Esophagus muscularis mucosa (tissue), 4 donors: Measurements from ENCODE around the gene ARID2. TPM values are rescaled to one million over a fixed set of nuclear protein-coding genes. Genes with fewer than 3 reads are reported as not detected.

Source experiments
- DNase-seq: peaks from one replicate; pipeline ENCODE4 v3.0.0-alpha.2; 2017; ENCODE audit errors: extremely low spot score
- H3K27ac ChIP-seq, 4 donors: fragments of 200-600 bp; sonication (generic); replicated peaks in 1 of 4; 1 replicate in 3 of 4; 2 replicates in 1 of 4; pipeline ENCODE4 v1.5.1; 2016 to 2019; ENCODE audit warnings: mild to moderate bottlenecking in 1 of 4
- H3K27me3 ChIP-seq, 4 donors: fragments of 200-600 bp; sonication (generic); one replicate each; pipeline versions ENCODE4 v1.5.1 to v1.6.0; 2016 to 2019
- H3K36me3 ChIP-seq, 4 donors: fragments of 200-600 bp; sonication (generic); one replicate each; pipeline ENCODE4 v1.5.1; 2016 to 2019
- H3K4me1 ChIP-seq, 4 donors: fragments of 200-600 bp; sonication (generic); one replicate each; pipeline ENCODE4 v1.5.1; 2016 to 2019
- H3K4me3 ChIP-seq, 4 donors: fragments of 200-600 bp; sonication (generic); 1 replicate in 2 of 4; 2 replicates in 2 of 4; pipeline ENCODE4 v1.5.1; 2016 to 2019; ENCODE audit warnings: mild to moderate bottlenecking in 4 of 4, moderate library complexity in 1 of 4
- H3K9me3 ChIP-seq, 4 donors: fragments of 200-600 bp; sonication (generic); 1 replicate in 3 of 4; 2 replicates in 1 of 4; pipeline ENCODE4 v1.5.1; 2016 to 2019
- EP300 ChIP-seq: sonication (generic); formaldehyde crosslinking; IDR thresholded peaks from one replicate; pipeline ENCODE4 v1.6.1; 2017; ENCODE audit warnings: antibody characterized with exemption
- POLR2A ChIP-seq: fragments of 450-650 bp; IDR thresholded peaks from one replicate; pipeline ENCODE4 v1.6.1; 2017; ENCODE audit warnings: antibody characterized with exemption, moderate library complexity, mild to moderate bottlenecking, low read depth
- POLR2AphosphoS5 ChIP-seq, 2 donors: sonication (generic); formaldehyde crosslinking; IDR thresholded peaks; one replicate each; pipeline ENCODE4 v1.6.1; 2017; ENCODE audit warnings: antibody characterized with exemption in 2 of 2
- WGBS: methylation state at CpG from one replicate; pipeline ENCODE4 v1.1.5; 2018; 5-methylcytosine and 5-hydroxymethylcytosine counted together
- intact Hi-C: fragments of 100-400 bp; cut with DNase I; formaldehyde crosslinking; loops from one replicate; pipeline ENCODE4 v1.15.1; 2023
- total RNA-seq, 4 donors: library from RNA; depleted of rRNA; stranded (reverse); fragments of >200 nt; gene quantifications; one replicate each; pipeline versions ENCODE4 v1.1.0 to v1.2.1, GENCODE V29; 2016
- TF ChIP-seq, protein P1 (sequence below), 3 experiments: fragments of 200-600 bp in 2 of 3; fragments of 450-650 bp in 1 of 3; sonication (generic) in 2 of 3; IDR thresholded peaks; one replicate each; pipeline ENCODE4 v1.5.1; 2017 to 2019; ENCODE audit warnings: antibody characterized with exemption in 3 of 3, mild to moderate bottlenecking in 2 of 3, moderate library complexity in 1 of 3

The ARID2 gene
- total RNA-seq, 4 donors from 2014 or later = 24.0 to 45.3 (median 33.0) TPM

- TF ChIP-seq, protein P1, sequence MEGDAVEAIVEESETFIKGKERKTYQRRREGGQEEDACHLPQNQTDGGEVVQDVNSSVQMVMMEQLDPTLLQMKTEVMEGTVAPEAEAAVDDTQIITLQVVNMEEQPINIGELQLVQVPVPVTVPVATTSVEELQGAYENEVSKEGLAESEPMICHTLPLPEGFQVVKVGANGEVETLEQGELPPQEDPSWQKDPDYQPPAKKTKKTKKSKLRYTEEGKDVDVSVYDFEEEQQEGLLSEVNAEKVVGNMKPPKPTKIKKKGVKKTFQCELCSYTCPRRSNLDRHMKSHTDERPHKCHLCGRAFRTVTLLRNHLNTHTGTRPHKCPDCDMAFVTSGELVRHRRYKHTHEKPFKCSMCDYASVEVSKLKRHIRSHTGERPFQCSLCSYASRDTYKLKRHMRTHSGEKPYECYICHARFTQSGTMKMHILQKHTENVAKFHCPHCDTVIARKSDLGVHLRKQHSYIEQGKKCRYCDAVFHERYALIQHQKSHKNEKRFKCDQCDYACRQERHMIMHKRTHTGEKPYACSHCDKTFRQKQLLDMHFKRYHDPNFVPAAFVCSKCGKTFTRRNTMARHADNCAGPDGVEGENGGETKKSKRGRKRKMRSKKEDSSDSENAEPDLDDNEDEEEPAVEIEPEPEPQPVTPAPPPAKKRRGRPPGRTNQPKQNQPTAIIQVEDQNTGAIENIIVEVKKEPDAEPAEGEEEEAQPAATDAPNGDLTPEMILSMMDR (IDR thresholded peaks at IDR 0.05) = no peak
- TF ChIP-seq EP300 = no peak
- TF ChIP-seq POLR2A = no peak
- TF ChIP-seq POLR2AphosphoS5 (IDR thresholded peaks at IDR 0.05) = no peak
- WGBS = 90% methylated on average over 4 of the region's 7 CpGs
- Histone ChIP-seq H3K9me3 (no peaks in the 10 kb centered on the region), H3K36me3 (no peaks in the 10 kb centered on the region), H3K27me3 (no peaks in the 10 kb centered on the region), H3K4me3 (no peak overlapping the region), H3K27ac (no peak overlapping the region), H3K4me1 (no peaks in the 10 kb centered on the region)
- no peak for DNase-seq
- intact Hi-C loops = no loop called here
Measured at GRCh38 chr12:45696049-45696448, 33.5 kb upstream of the ARID2 start.

DNA sequence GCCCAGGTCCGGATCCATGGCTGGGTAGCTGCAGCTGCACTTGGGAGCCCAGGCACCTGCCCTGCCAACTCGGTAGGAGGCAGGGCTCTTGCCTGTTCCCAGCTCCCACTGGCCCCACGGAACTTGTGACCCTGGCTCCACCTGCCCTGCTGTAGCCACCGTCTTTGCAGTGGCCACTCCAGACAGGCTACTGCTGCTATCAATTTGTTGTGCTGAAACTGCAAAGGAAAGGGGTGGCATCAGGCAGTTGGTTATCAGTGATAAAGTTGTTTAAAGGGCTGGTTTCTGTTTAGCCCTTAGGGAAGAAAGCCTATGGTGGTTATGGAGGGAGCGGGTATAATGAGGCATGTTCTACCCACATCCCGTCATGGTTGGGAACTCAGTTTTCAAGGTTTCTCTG lies 32.1 kb upstream of the ARID2 start:
- peaks cover 0 to 7% (median 0%) of the 10 kb centered on the region in 4 donors for H3K9me3 ChIP-seq
- no peaks in the 10 kb centered on the region for H3K27me3 ChIP-seq
- 71% methylated on average over 4 of the region's 6 CpGs for WGBS
- no peak overlapping the region for H3K4me3 ChIP-seq
- H3K36me3 ChIP-seq = no peaks in the 10 kb centered on the region
- no peaks in the 10 kb centered on the region for H3K4me1 ChIP-seq
- no peak for DNase-seq
- TF ChIP-seq, protein P1 (IDR thresholded peaks at IDR 0.05) = no peak
- no peak for TF ChIP-seq POLR2AphosphoS5 (IDR thresholded peaks at IDR 0.05)
- no peak for TF ChIP-seq POLR2A
- TF ChIP-seq EP300 = no peak
- H3K27ac ChIP-seq = no peak overlapping the region
- intact Hi-C loops = no loop called here

DNA sequence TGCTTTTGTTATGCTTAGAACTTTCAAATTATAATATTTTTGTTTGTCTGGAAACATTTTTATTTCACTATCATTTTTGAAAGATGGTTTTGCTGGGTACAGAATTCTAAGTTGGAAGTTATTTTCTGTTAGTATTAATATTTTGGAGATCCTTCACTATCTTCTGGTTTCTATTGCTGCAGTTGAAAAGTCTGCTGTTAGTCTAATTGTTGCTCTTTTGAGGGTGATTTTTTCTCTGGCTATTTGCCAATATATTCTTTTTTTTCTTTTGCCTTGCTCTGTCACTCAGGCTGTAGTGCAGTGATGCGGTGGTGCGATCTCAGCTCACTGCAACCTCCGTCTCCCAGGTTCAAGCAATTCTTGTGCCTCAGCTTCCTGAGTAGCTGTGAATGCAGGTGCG lies 28.2 kb upstream of the ARID2 start:
- Histone ChIP-seq H3K27me3 (no peaks in the 10 kb centered on the region), H3K4me3 (no peak overlapping the region), H3K27ac (no peak overlapping the region), H3K9me3 (peaks cover 0 to 7% (median 0%) of the 10 kb centered on the region in 4 donors), H3K36me3 (no peaks in the 10 kb centered on the region), H3K4me1 (peaks cover 0 to 7% (median 3%) of the 10 kb centered on the region in 4 donors)
- no peak for TF ChIP-seq POLR2A
- TF ChIP-seq, protein P1 (IDR thresholded peaks at IDR 0.05) = no peak
- no peak for TF ChIP-seq POLR2AphosphoS5 (IDR thresholded peaks at IDR 0.05)
- no peak for TF ChIP-seq EP300
- no peak for DNase-seq
- intact Hi-C loops = no loop called here
- 75% methylated on average over 4 of the region's 4 CpGs for WGBS

DNA sequence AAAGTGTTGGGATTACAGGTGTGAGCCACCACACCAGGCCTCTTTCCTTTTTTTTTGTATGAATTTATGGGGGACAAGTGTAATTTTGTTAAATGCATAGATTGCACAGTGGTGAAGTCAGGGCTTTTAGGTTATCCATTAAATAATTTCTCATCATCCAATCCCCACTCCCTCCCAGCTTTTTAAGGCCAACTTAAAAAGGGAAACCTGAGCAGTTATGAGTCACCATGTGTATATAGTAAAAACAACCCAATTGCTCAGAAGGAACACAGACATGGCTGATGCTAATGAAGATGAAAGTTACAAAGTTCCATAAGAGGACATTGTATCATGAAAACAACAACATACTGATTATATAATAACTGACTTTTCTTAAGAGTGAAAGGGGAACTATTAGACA lies 25.6 kb upstream of the ARID2 start:
- H3K9me3 ChIP-seq = peaks cover 0 to 7% (median 0%) of the 10 kb centered on the region in 4 donors
- intact Hi-C loops = no loop called here
- H3K27me3 ChIP-seq = no peaks in the 10 kb centered on the region
- H3K4me3 ChIP-seq = no peak overlapping the region
- peaks cover 0 to 11% (median 4%) of the 10 kb centered on the region in 4 donors for H3K4me1 ChIP-seq
- TF ChIP-seq EP300 (no peak), POLR2AphosphoS5 (IDR thresholded peaks at IDR 0.05) (no peak), POLR2A (no peak)
- TF ChIP-seq, protein P1 (IDR thresholded peaks at IDR 0.05) = no peak
- DNase-seq = no peak
- H3K27ac ChIP-seq = no peak overlapping the region
- H3K36me3 ChIP-seq = no peaks in the 10 kb centered on the region

DNA sequence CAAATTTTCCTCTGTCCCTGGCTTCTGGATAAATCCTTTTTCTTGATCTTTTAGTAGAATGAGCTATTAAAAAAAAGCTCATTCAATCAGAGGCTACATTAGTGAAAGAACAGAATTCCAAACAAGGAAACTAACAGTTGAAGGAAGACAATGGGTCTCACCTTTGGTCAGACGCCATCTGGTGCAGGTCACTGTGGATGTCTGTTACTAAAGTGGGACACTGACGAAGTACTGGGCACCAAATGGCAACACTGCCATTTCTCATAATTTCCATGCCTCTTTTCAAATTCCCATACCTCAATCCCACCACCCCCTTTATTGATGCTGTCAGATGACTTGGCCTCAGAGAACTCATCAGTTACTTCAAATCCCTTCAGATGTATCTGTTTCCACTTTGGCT lies 24.5 kb upstream of the ARID2 start:
- Histone ChIP-seq H3K9me3 (peaks cover 0 to 7% (median 0%) of the 10 kb centered on the region in 4 donors), H3K4me3 (no peak overlapping the region), H3K27me3 (no peaks in the 10 kb centered on the region), H3K27ac (no peak overlapping the region), H3K4me1 (peaks cover 0 to 11% (median 4%) of the 10 kb centered on the region in 4 donors), H3K36me3 (no peaks in the 10 kb centered on the region)
- TF ChIP-seq POLR2A (no peak), POLR2AphosphoS5 (IDR thresholded peaks at IDR 0.05) (no peak)
- 97% methylated on average over 2 of the region's 2 CpGs for WGBS
- intact Hi-C loops = no loop called here
- DNase-seq = no peak
